ENCODE results near the gene C1orf105.

DNA sequence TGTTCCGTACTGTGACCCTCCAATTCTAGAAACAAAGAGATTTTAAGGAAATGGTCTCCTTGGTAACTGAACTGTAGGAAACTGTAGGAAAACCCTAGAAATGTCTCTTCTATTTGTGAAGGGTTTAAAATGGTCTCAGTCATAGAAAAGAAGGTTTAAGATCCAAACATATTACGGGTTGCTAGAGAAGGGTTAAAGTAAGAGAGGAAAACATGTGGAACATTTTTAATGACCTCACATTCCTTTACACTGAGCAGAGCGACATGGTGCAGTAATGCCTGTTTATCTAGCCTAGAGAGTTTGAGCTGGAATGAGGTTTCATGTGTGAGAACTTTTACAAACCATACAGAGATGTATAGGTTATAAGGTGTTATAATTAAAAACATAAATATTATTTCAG, 36.9 kb upstream of the C1orf105 start:
- TF ChIP-seq EZH2 (IDR thresholded peaks at IDR 0.05; ENCODE audit: borderline replicate concordance, low read depth, low read length, poor library complexity, severe bottlenecking): no peak
- TF ChIP-seq, protein P1, sequence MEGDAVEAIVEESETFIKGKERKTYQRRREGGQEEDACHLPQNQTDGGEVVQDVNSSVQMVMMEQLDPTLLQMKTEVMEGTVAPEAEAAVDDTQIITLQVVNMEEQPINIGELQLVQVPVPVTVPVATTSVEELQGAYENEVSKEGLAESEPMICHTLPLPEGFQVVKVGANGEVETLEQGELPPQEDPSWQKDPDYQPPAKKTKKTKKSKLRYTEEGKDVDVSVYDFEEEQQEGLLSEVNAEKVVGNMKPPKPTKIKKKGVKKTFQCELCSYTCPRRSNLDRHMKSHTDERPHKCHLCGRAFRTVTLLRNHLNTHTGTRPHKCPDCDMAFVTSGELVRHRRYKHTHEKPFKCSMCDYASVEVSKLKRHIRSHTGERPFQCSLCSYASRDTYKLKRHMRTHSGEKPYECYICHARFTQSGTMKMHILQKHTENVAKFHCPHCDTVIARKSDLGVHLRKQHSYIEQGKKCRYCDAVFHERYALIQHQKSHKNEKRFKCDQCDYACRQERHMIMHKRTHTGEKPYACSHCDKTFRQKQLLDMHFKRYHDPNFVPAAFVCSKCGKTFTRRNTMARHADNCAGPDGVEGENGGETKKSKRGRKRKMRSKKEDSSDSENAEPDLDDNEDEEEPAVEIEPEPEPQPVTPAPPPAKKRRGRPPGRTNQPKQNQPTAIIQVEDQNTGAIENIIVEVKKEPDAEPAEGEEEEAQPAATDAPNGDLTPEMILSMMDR (conservative IDR thresholded peaks at IDR 0.05; ENCODE audit: low read depth, low read length): no peak

All from A673 (cell line).